GM23248 (cell line): ENCODE data around the gene CCL24. TPM values are rescaled to one million over a fixed set of nuclear protein-coding genes. Genes with fewer than 3 reads are reported as not detected.

Source experiments
- DNase-seq: peaks from one replicate; pipeline ENCODE4 v3.0.0-alpha.2; 2015
- H2AFZ ChIP-seq: fragments of 200-600 bp; sonication (generic); 2 replicates; pipeline ENCODE4 v1.6.1; 2016; ENCODE audit warnings: antibody characterized with exemption
- H3F3A ChIP-seq: fragments of 200-600 bp; sonication (generic); 2 replicates; pipeline ENCODE4 v1.6.1; 2016; ENCODE audit warnings: mild to moderate bottlenecking, antibody characterized with exemption, mixed run types; ENCODE audit not compliant: insufficient read depth
- H3K27ac ChIP-seq: fragments of 200-600 bp; sonication (generic); 2 replicates; pipeline ENCODE4 v1.5.1; 2016; ENCODE audit warnings: mild to moderate bottlenecking
- H3K27me3 ChIP-seq: fragments of 200-600 bp; sonication (generic); replicated peaks from 2 replicates; pipeline ENCODE4 v1.6.1; 2016; ENCODE audit warnings: mild to moderate bottlenecking; ENCODE audit not compliant: insufficient read depth
- H3K36me3 ChIP-seq: fragments of 200-600 bp; sonication (generic); 2 replicates; pipeline ENCODE4 v1.6.1; 2016; ENCODE audit warnings: low read depth, mild to moderate bottlenecking
- H3K4me1 ChIP-seq: fragments of 200-600 bp; sonication (generic); 2 replicates; pipeline ENCODE4 v1.6.1; 2016; ENCODE audit warnings: mild to moderate bottlenecking; ENCODE audit not compliant: insufficient read depth
- H3K4me2 ChIP-seq: fragments of 200-600 bp; sonication (generic); one replicate; pipeline ENCODE4 v1.6.1; 2016; ENCODE audit warnings: mild to moderate bottlenecking; ENCODE audit not compliant: unreplicated experiment
- H3K4me3 ChIP-seq: fragments of 200-600 bp; sonication (generic); 2 replicates; pipeline ENCODE4 v1.5.1; 2016; ENCODE audit warnings: mild to moderate bottlenecking
- H3K79me2 ChIP-seq: fragments of 200-600 bp; sonication (generic); 2 replicates; pipeline ENCODE4 v1.6.1; 2016; ENCODE audit warnings: mild to moderate bottlenecking; ENCODE audit not compliant: insufficient read depth
- H3K9ac ChIP-seq: fragments of 200-600 bp; sonication (generic); 2 replicates; pipeline ENCODE4 v1.6.1; 2016; ENCODE audit warnings: mild to moderate bottlenecking
- H3K9me2 ChIP-seq: fragments of 200-600 bp; sonication (generic); 2 replicates; pipeline ENCODE4 v1.6.1; 2016; ENCODE audit warnings: mixed run types, mild to moderate bottlenecking, moderate library complexity; ENCODE audit not compliant: insufficient read depth
- H3K9me3 ChIP-seq: fragments of 200-600 bp; sonication (generic); one replicate; pipeline ENCODE4 v1.6.1; 2017; ENCODE audit warnings: low read depth
- H4K20me1 ChIP-seq: fragments of 200-600 bp; sonication (generic); 2 replicates; pipeline ENCODE4 v1.6.0; 2016; ENCODE audit not compliant: insufficient read depth
- EZH2 ChIP-seq: fragments of 200-600 bp; sonication (generic); IDR thresholded peaks from 2 replicates; pipeline ENCODE4 v1.6.1; 2018; ENCODE audit warnings: antibody characterized with exemption, mild to moderate bottlenecking; ENCODE audit not compliant: insufficient read depth, poor library complexity, severe bottlenecking
- EZH2phosphoT487 ChIP-seq: fragments of 200-600 bp; sonication (generic); IDR thresholded peaks from 2 replicates; pipeline ENCODE4 v1.6.1; 2018; ENCODE audit warnings: antibody characterized with exemption, moderate library complexity, mild to moderate bottlenecking, low read depth; ENCODE audit not compliant: insufficient read depth
- WGBS, 2 experiments: methylation state at CpG; one replicate each; pipeline ENCODE4 v1.1.6; 2015 to 2017; ENCODE audit warnings: low lambda C conversion rate in 2 of 2, low coverage in 1 of 2; ENCODE audit errors: missing lambda C conversion rate in 2 of 2; 5-methylcytosine and 5-hydroxymethylcytosine counted together
- in situ Hi-C: fragments of 300-500 bp; cut with MboI; formaldehyde crosslinking; loops from 2 replicates; pipeline ENCODE4 v1.15.0; 2020
- polyA plus RNA-seq: library from polyadenylated mRNA; unstranded; fragments of >200 nt; fragmentation: Nextera tagmentation; extraction: Ambion mirVana; gene quantifications from 2 replicates; pipeline ENCODE4 v1.2.1, GENCODE V29; 2016
- total RNA-seq: library from RNA; depleted of rRNA; stranded (reverse); fragments of >200 nt; shearing (Covaris generic); gene quantifications from 2 replicates; pipeline ENCODE4 v1.2.3, GENCODE V29; 2014

CCL24 gene
- total and polyA plus RNA-seq, 2 experiments from 2014 or later: not detected

DNA sequence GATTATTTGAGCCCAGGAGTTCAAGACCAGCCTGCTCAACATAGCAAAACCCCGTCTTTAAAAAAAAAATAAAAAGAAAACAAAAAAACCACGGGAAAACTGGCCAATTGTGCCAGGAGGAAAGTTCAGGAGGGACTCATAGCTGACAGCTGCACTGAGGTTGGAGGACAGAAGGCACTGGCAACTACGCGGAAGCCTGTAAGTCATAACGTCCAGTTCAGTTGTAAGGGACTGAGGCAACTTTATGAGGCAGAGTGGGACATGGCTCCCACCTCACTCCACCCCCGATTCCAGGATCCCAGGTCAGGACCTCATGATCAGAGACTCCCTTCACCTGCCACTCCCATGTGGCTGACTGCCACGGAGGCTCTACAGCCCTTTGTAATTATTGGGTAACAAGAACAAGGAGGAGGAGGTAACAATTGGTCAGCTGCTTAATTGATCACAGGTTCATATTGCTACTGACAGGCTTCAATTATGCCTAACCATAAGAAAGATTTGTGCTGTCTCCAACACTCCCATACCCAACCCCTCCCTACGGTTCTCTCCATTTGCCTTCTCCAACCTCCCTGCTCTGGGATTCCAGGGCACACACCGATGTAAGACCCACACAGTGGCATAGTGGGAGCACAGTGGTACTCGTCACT is 1.9 kb upstream of the CCL24 start:
- in situ Hi-C loops: no loop called here
- no peaks in the 10 kb centered on the region for H3K79me2 ChIP-seq
- H3K27ac ChIP-seq: no peak overlapping the region
- H4K20me1 ChIP-seq: no peaks in the 10 kb centered on the region
- TF ChIP-seq EZH2 (no peak), EZH2phosphoT487 (no peak)
- H3K9me3 ChIP-seq: no peaks in the 10 kb centered on the region
- no peaks in the 10 kb centered on the region for H3K36me3 ChIP-seq
- H3K4me3 ChIP-seq: no peak overlapping the region
- no peak overlapping the region for H3K9ac ChIP-seq
- H2AFZ ChIP-seq: no peak overlapping the region
- H3K4me2 ChIP-seq: no peak overlapping the region
- no peak for DNase-seq
- no peaks in the 10 kb centered on the region for H3K27me3 ChIP-seq
- WGBS, 2 experiments: 34 to 36% methylated on average over 10 of the region's 10 CpGs
- no peaks in the 10 kb centered on the region for H3F3A ChIP-seq
- no peaks in the 10 kb centered on the region for H3K4me1 ChIP-seq
- H3K9me2 ChIP-seq: no peaks in the 10 kb centered on the region

DNA sequence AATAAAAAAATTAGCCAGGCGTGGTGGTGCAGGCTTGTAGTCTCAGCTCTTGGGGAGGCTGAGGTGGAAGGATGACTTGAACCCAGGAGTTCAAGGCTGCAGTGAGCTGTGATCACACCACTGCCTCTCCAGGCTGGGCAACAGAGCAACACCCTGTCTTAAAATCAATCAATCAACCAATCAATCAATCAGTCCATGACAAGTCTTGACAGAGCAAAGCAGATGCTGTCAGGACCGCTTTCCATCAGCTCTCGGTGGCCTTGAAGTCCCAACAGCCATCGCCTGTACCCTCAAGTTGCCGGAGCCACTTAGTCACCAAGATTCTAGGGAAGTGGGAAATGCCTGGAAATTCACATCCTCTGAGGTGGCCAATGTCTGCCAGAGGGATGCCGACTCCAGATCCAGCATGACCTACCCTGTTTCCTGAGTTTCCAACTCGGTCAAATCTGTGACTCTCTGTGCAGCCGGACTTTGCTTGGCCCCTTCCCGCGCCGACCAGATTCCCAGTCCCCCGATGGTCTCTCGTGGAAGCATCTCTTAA is 871 bp upstream of the CCL24 start:
- Histone ChIP-seq H4K20me1 (no peaks in the 10 kb centered on the region), H2AFZ (no peak overlapping the region), H3K27me3 (no peaks in the 10 kb centered on the region), H3K4me3 (no peak overlapping the region), H3K9ac (no peak overlapping the region), H3K79me2 (no peaks in the 10 kb centered on the region), H3K9me3 (no peaks in the 10 kb centered on the region), H3K9me2 (no peaks in the 10 kb centered on the region), H3K36me3 (no peaks in the 10 kb centered on the region), H3F3A (no peaks in the 10 kb centered on the region), H3K4me2 (no peak overlapping the region), H3K4me1 (no peaks in the 10 kb centered on the region), H3K27ac (no peak overlapping the region)
- 65 to 66% methylated on average over 13 of the region's 13 CpGs for WGBS, 2 experiments
- TF ChIP-seq EZH2 (no peak), EZH2phosphoT487 (no peak)
- in situ Hi-C loops: no loop called here
- peak; percentile 40 for DNase-seq

DNA sequence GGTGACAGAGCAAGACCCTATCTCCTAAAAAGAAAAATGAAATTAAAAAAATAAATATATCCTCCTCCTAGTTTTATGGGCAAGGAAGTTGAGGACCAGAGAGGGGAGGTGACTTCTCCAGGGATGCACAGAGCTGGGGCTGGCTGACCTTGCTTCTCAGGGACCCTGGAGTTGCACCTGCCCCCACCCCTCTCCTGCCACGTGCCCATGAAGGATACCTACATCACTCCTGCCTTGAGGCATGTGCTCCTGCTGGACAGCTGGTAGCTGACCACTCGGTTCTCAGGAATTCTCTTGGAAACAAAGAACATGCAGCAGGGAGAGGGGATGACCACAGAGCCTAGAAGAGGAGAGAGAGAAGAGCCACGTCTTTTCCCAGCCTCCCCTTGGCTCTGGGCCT is 522 bp downstream of the CCL24 start:
- TF ChIP-seq EZH2 (no peak), EZH2phosphoT487 (no peak)
- 57 to 66% methylated on average over 3 of the region's 3 CpGs for WGBS, 2 experiments
- H3K27me3 ChIP-seq: no peaks in the 10 kb centered on the region
- no peak overlapping the region for H3K4me3 ChIP-seq
- H3K36me3 ChIP-seq: no peaks in the 10 kb centered on the region
- no peaks in the 10 kb centered on the region for H3K79me2 ChIP-seq
- no peaks in the 10 kb centered on the region for H3K9me3 ChIP-seq
- H2AFZ ChIP-seq: no peak overlapping the region
- no peaks in the 10 kb centered on the region for H4K20me1 ChIP-seq
- H3K9me2 ChIP-seq: no peaks in the 10 kb centered on the region
- H3K4me1 ChIP-seq: no peaks in the 10 kb centered on the region
- in situ Hi-C loops: no loop called here
- no peak overlapping the region for H3K27ac ChIP-seq
- no peak overlapping the region for H3K4me2 ChIP-seq
- H3K9ac ChIP-seq: no peak overlapping the region
- DNase-seq: peak; percentile 24
- no peaks in the 10 kb centered on the region for H3F3A ChIP-seq

DNA sequence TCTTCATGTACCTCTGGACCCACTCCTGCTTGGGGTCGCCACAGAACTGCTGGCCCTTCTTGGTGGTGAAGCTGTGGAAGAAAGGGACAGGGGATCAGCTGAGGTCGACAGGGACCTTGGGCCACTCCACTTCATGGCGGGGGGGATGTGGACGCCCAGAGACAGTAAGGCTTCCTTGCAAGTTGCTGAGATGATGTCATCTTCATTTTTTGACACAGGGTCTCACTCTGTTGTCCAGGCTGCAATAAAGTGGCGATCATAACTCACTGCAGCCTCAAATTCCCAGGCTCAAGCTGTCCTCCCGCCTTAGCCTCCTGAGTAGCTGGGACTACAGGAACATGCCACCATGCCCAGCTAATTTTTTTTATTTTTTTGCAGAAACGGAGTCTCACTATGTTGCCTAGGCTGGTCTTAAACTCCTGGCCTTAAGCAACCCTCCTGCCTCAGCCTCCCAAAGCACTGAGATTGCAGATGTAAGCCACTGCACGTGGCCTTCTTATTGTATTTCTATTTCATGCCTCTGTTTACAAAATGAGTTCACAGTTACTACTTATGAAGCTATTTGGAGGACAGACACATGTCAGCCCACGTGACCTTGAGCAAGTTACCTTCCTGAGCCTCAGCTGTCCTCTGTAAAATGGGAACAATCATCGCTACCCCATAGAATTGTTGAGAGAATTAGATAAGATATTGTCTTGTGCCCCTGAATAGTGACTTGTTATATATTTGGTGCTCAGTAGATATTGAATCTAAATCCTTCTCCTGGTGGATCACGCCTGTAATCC is 1.5 kb downstream of the CCL24 start:
- H4K20me1 ChIP-seq: no peaks in the 10 kb centered on the region
- no peak overlapping the region for H3K27ac ChIP-seq
- in situ Hi-C loops: no loop called here
- H3K9ac ChIP-seq: no peak overlapping the region
- no peaks in the 10 kb centered on the region for H3K27me3 ChIP-seq
- TF ChIP-seq EZH2 (no peak), EZH2phosphoT487 (no peak)
- no peaks in the 10 kb centered on the region for H3K9me3 ChIP-seq
- H2AFZ ChIP-seq: no peak overlapping the region
- no peaks in the 10 kb centered on the region for H3K4me1 ChIP-seq
- H3K9me2 ChIP-seq: no peaks in the 10 kb centered on the region
- WGBS, 2 experiments: 72 to 77% methylated on average over 11 of the region's 11 CpGs
- no peaks in the 10 kb centered on the region for H3K79me2 ChIP-seq
- no peaks in the 10 kb centered on the region for H3K36me3 ChIP-seq
- H3F3A ChIP-seq: no peaks in the 10 kb centered on the region
- no peak overlapping the region for H3K4me2 ChIP-seq
- DNase-seq: no peak
- no peak overlapping the region for H3K4me3 ChIP-seq
